Measurements from ENCODE around the gene TMTC3. TPM values are rescaled to one million over a fixed set of nuclear protein-coding genes. Genes with fewer than 3 reads are reported as not detected.
A peak's percentile ranks its signal among the peaks of the same experiment; 100 is the strongest.
"Not testable (repeated sequence)": the region's sequence is repeated elsewhere in the genome, so short reads cannot be mapped to it uniquely, and the experiment has no call there.

The TMTC3 gene
- total RNA-seq, 1 experiment from 2014 or later: 21.6 TPM

- no peak for DNase-seq (ENCODE audit: low read depth)
These were observed 24.1 kb downstream of the TMTC3 start for GRCh38 chr12:88166179-88166578.

DNA sequence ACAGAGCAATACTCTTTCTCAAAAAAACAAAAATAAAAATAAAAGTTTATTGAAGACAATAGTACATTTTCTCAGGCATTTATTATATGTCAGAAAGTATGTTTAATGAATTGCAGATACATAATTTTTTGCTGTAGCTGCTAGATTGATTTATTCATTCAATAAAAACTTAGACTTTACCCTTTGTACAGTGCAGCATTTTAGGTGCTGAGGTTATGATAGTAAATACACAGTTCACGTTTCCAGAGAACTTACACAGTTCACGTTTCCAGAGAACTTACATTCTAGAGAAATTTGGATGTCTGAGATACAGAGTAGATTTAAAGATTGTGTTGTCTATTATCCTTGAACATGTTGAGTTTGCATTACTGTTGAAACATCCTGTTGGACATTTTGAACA, 25.3 kb downstream of the TMTC3 start:
- no peak for DNase-seq (ENCODE audit: low read depth)

GRCh38 chr12:88172844-88173407, 30.8 kb downstream of the TMTC3 start:
- DNase-seq (ENCODE audit: low read depth): no peak

- DNase-seq (ENCODE audit: low read depth): no peak
These were observed 33.4 kb downstream of the TMTC3 start for GRCh38 chr12:88175544-88175943.

GRCh38 chr12:88179436-88180014, 37.4 kb downstream of the TMTC3 start:
- no peak for DNase-seq (ENCODE audit: low read depth)

- DNase-seq (ENCODE audit: low read depth): peak; percentile 12
These were observed 39.8 kb downstream of the TMTC3 start for GRCh38 chr12:88181881-88182280.

GRCh38 chr12:88182416-88182815, 40.3 kb downstream of the TMTC3 start:
- DNase-seq (ENCODE audit: low read depth): peak; percentile 18

DNA sequence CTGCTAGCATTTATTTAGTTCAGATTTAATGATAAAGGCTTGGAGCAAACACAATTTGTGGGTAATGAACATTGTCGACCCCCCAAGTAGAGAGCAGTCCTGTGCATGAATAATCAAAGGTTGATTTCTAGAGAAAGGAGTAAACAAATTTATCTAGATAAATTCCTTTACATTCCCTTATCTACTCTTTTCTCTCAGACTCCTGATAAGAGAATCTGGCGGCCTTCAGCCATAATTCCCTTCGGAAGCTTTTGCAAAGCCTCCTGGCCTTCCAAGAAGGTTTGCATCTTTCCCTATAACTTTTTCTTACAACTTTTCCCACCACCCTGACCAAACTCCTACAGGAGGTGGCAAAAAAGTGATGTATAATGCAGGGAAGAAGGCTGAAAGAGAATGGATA, 42.1 kb downstream of the TMTC3 start:
- DNase-seq (ENCODE audit: low read depth): no peak

- no peak for DNase-seq (ENCODE audit: low read depth)
These were observed 43.2 kb downstream of the TMTC3 start for GRCh38 chr12:88185279-88185678.

- DNase-seq (ENCODE audit: low read depth): peak; percentile 71
These were observed 43.9 kb downstream of the TMTC3 start for GRCh38 chr12:88185988-88186387.

- no peak for DNase-seq (ENCODE audit: low read depth)
These were observed 45.5 kb downstream of the TMTC3 start for GRCh38 chr12:88187571-88187970.

DNA sequence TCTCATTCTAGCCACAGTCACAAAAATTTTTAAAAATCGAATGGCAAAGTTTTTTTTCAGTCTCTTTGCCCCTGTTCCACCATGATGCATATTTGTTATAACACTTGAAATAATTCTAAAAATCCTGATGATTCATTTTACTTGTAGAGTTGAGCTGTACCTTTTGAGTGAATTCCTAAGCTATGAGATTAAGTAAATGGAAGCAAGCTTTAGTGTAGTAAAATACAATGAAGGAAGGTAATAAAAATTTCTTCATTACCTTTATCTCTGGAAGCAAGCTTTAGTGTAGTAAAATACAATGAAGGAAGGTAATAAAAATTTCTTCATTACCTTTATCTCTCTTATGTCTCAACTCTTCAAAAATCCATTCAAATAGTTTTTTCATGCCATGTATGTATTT, 46.1 kb downstream of the TMTC3 start:
- peak; percentile 50 for DNase-seq (ENCODE audit: low read depth)

DNA sequence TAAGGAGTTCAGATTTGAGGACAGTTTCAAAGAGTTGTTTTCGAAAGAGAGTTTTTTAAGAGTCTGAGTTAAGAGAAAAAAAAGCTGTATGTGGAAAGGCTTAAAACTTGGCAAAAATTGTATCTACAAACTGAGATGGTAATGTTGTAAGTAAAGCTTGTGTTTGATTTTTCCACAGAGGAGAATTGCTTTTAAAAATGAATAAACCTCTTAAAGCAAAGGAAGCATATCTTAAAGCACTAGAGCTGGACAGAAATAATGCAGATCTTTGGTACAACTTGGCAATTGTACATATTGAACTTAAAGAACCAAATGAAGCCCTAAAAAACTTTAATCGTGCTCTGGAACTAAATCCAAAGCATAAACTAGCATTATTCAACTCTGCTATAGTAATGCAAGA, 50.3 kb downstream of the TMTC3 start:
- DNase-seq (ENCODE audit: low read depth): no peak

DNA sequence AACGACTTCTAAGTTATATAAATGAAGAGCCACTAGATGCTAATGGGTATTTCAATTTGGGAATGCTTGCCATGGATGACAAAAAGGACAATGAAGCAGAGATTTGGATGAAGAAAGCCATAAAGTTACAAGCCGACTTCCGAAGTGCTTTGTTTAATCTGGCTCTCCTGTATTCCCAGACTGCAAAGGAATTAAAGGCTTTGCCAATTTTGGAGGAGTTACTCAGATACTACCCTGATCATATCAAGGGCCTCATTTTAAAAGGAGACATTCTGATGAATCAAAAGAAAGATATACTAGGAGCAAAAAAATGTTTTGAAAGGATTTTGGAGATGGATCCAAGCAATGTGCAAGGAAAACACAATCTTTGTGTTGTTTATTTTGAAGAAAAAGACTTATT, 52.8 kb downstream of the TMTC3 start:
- DNase-seq (ENCODE audit: low read depth): no peak

- DNase-seq (ENCODE audit: low read depth): no peak
These were observed 57.9 kb downstream of the TMTC3 start for GRCh38 chr12:88200029-88200428.

DNA sequence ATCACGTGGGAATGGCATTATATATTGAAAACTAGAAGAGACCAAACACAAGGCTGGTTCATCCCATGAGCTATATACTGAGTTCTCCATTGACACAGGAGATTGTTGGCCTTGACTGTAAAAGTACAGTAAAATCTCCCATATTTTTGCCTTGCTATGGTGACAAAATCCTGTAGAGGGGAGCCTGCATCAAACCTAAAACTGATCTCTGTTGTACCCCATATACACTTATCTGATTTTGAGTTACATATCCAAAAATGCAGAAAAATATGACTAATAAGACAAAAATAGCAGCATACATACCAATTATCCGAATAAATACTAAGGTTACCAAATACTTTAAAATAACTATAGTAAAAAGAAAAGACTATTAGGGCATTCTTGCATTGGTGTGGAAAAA, 60.4 kb downstream of the TMTC3 start:
- DNase-seq (ENCODE audit: low read depth): no peak

DNA sequence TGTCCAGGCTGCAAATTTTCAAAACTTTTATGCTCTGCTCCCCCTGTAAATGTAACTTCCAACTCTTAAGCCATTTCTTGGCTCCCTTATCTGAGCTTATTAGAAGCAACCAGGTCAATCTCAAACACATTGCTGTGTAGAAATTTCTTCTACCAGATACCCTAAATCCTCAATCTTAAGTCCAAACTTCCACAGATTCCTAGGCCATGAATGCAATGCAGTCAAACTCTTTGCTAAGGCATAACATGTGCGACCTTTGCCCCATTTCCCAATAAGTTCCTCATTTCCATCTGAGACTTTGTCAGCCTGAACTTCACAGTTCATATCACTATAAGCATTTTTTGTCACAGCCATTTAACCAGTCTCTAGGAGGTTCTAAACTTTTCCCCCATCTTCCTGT, 64.5 kb downstream of the TMTC3 start:
- peak; percentile 3 for DNase-seq (ENCODE audit: low read depth)

- peak; percentile 88 for DNase-seq (ENCODE audit: low read depth)
These were observed 66.0 kb downstream of the TMTC3 start for GRCh38 chr12:88207921-88208620.

DNA sequence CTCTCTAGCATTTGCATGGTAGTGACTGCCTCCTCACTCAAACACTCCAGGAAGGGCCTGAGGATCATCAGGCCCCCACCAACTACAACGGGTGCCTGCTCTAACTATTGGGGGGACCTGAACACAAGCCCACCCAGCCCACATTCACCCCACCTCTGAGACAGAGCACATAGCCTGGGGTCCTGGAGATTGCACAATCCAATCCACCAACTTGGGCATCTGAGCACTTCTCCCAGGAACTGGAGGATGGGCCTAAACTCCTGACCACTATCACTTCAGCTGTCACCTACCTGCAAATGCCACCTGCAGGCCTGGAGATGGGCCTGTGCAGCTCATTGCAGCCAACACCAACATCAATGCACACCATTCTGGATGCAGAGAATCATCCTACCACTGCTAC, 66.6 kb downstream of the TMTC3 start:
- DNase-seq (ENCODE audit: low read depth): no peak

DNA sequence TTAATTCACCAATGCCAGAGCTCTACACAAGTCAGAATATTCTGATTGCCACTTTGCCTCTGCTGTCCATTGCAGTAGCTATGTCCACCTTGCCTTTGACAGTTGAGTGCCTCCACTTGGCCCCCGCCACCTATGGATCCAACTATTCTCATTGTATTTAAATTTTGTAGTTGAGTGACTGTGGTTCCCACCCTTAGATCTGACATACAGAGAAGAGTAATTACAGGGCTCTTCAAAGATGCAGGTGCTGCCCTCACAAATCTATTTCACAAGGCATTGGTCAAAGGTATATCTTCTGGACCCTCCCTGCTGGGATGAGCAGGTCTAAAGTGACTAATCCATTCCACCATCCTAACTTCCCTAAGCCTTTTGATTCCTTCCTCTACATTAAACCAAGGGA, 68.2 kb downstream of the TMTC3 start:
- DNase-seq (ENCODE audit: low read depth): not testable (repeated sequence)

GRCh38 chr12:88218293-88218692, 76.2 kb downstream of the TMTC3 start:
- DNase-seq (ENCODE audit: low read depth): no peak

GRCh38 chr12:88219861-88220260, 77.8 kb downstream of the TMTC3 start:
- DNase-seq (ENCODE audit: low read depth): no peak

DNA sequence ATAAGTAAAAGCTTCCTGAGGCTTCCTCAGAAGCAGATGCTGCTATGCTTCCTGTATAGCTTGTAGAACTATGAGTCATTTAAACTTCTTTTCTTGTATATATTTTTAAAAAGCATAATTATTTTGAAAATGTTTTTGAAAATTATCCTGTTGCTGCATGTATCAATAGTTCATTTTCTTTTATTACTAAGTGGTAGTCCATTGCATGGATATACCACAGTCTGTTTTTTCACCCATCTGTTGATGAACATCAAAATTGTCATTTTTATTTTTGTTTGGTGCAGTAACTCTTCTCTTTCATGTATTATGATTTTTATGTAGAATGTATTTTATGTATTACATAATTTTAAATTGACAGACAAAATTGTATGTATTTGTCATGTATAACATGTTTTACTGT, 81.4 kb downstream of the TMTC3 start:
- no peak for DNase-seq (ENCODE audit: low read depth)

DNA sequence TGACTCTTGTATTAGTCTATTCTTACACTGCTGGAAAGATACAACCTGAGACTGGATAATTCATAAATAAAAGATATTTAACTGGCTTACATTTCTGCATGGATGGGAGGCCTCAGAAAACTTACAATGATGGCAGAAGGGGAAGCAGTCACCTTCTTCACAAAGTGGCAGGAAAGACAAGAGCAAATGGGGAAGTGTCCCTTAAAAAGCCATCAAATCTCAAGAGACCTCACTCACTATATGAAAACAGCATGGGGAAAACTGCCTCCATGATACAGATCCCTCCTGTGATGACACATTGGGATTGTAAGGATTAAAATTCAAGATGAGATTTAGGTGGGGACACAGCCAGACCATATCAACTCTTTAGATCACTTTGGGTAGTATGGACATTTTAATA, 83.7 kb downstream of the TMTC3 start:
- DNase-seq (ENCODE audit: low read depth): no peak

Measured in M059J (cell line).